SK-N-SH (cell line): ENCODE measurements around the gene PARD3. TPM values are rescaled to one million over a fixed set of nuclear protein-coding genes. Genes with fewer than 3 reads are reported as not detected.
"Not testable (repeated sequence)": the region's sequence is repeated elsewhere in the genome, so short reads cannot be mapped to it uniquely, and the experiment has no call there.

Source experiments
- CTCF ChIA-PET: fragments of 300-600, 350-600 bp; formaldehyde crosslinking; extraction: SDS; loops from one replicate; lab custom pipeline; 2021; lab: Yijun Ruan, JAX
- POLR2A ChIA-PET: fragments of 350-600 bp; sonication (Branson Sonifier 250); formaldehyde crosslinking; extraction: SDS; loops from one replicate; lab custom pipeline; 2020; ENCODE audit warnings: antibody characterized with exemption, inconsistent platforms; lab: Yijun Ruan, JAX
- DNase-seq: peaks from one replicate; pipeline ENCODE4 v3.0.0; 2012
- H2AFZ ChIP-seq: fragments of 200-600 bp; sonication (generic); 2 replicates; pipeline ENCODE4 v1.8.1; 2016; ENCODE audit warnings: antibody characterized with exemption, mild to moderate bottlenecking, low read depth
- H3F3A ChIP-seq: fragments of 200-600 bp; sonication (generic); replicated peaks from 2 replicates; pipeline ENCODE3; 2016; ENCODE audit warnings: antibody characterized with exemption, mild to moderate bottlenecking; ENCODE audit not compliant: insufficient read depth
- H3K27ac ChIP-seq, 2 experiments: fragments of 200-500 bp in 1 of 2; fragments of 200-600 bp in 1 of 2; sonication (Bioruptor generic) in 1 of 2; sonication (generic), shearing (Covaris generic) in 1 of 2; 2 replicates each; pipeline versions ENCODE4 v1.5.1 to v1.6.1; 2014 to 2016; ENCODE audit warnings: low read depth in 2 of 2, inconsistent platforms in 1 of 2, low read length in 1 of 2, mild to moderate bottlenecking in 1 of 2, mixed read lengths in 1 of 2
- H3K27me3 ChIP-seq: fragments of 200-600 bp; sonication (generic), shearing (Covaris generic); 2 replicates; pipeline ENCODE4 v1.6.1; 2016; ENCODE audit warnings: mixed run types; ENCODE audit not compliant: insufficient read depth
- H3K36me3 ChIP-seq, 2 experiments: fragments of 200-500 bp in 1 of 2; fragments of 200-600 bp in 1 of 2; sonication (Bioruptor generic) in 1 of 2; sonication (generic) in 1 of 2; replicated peaks in 1 of 2; 2 replicates each; pipeline versions ENCODE3 to v1.5.1; 2014 to 2016; ENCODE audit warnings: low read length in 1 of 2, mild to moderate bottlenecking in 1 of 2; ENCODE audit not compliant: insufficient read depth in 2 of 2, control insufficient read depth in 1 of 2
- H3K4me1 ChIP-seq, 2 experiments: fragments of 200-500 bp in 1 of 2; fragments of 200-600 bp in 1 of 2; sonication (Bioruptor generic) in 1 of 2; sonication (generic), shearing (Covaris generic) in 1 of 2; 2 replicates each; pipeline versions ENCODE4 v1.5.1 to v1.6.1; 2014 to 2016; ENCODE audit warnings: low read depth in 1 of 2, low read length in 1 of 2, mixed run types in 1 of 2; ENCODE audit not compliant: insufficient read depth in 2 of 2, control insufficient read depth in 1 of 2
- H3K4me2 ChIP-seq: fragments of 200-600 bp; sonication (generic), shearing (Covaris generic); 2 replicates; pipeline ENCODE4 v1.6.1; 2017; ENCODE audit warnings: mixed run types
- H3K4me3 ChIP-seq, 2 experiments: fragments of 200-500 bp in 1 of 2; fragments of 200-600 bp in 1 of 2; sonication (Bioruptor generic) in 1 of 2; sonication (generic), shearing (Covaris generic) in 1 of 2; 2 replicates each; pipeline versions ENCODE4 v1.5.1 to v1.8.1; 2014 to 2016; ENCODE audit warnings: low read depth in 2 of 2, inconsistent platforms in 1 of 2, low read length in 1 of 2, mild to moderate bottlenecking in 1 of 2, mixed read lengths in 1 of 2, moderate library complexity in 1 of 2
- H3K79me2 ChIP-seq: fragments of 200-600 bp; sonication (generic); 2 replicates; pipeline ENCODE4 v1.8.1; 2017; ENCODE audit warnings: mild to moderate bottlenecking; ENCODE audit not compliant: insufficient read depth
- H3K9ac ChIP-seq: fragments of 200-600 bp; sonication (generic); 2 replicates; pipeline ENCODE4 v1.6.1; 2017; ENCODE audit warnings: mixed run types
- H3K9me2 ChIP-seq: fragments of 200-600 bp; sonication (generic); 2 replicates; pipeline ENCODE4 v1.6.1; 2017; ENCODE audit warnings: mixed run types
- H3K9me3 ChIP-seq: fragments of 200-600 bp; sonication (generic); 2 replicates; pipeline ENCODE4 v1.6.1; 2017; ENCODE audit warnings: mixed run types, mild to moderate bottlenecking, moderate library complexity
- H4K20me1 ChIP-seq: fragments of 200-600 bp; sonication (generic); 2 replicates; pipeline ENCODE4 v1.6.1; 2017; ENCODE audit warnings: mild to moderate bottlenecking, mixed run types; ENCODE audit not compliant: insufficient read depth
- CHD2 ChIP-seq: fragments of 150-350 bp; IDR thresholded peaks from 2 replicates; pipeline ENCODE4 v1.6.1; 2018; ENCODE audit warnings: low read length; ENCODE audit not compliant: partially characterized antibody
- FOXJ3 ChIP-seq: sonication (generic); formaldehyde crosslinking; IDR thresholded peaks from 2 replicates; pipeline ENCODE4 v1.5.1; 2020; ENCODE audit warnings: mild to moderate bottlenecking, missing genetic modification reagents
- GATA2 ChIP-seq: sonication (generic); formaldehyde crosslinking; IDR thresholded peaks from 2 replicates; pipeline ENCODE4 v1.5.0; 2020; ENCODE audit warnings: mild to moderate bottlenecking, missing genetic modification reagents
- IRF3 ChIP-seq: fragments of 150-350 bp; IDR thresholded peaks from 2 replicates; pipeline ENCODE4 v1.6.1; 2016; ENCODE audit warnings: mild to moderate bottlenecking, low read depth, low read length
- MEF2A ChIP-seq: IDR thresholded peaks from 2 replicates; pipeline ENCODE4 v1.4.0; 2012; ENCODE audit warnings: low read depth, borderline replicate concordance
- MXI1 ChIP-seq: IDR thresholded peaks from 2 replicates; pipeline ENCODE4 v1.6.1; 2012; ENCODE audit warnings: mild to moderate bottlenecking, low read depth, low read length, improper control_type of control experiment
- NFIC ChIP-seq: IDR thresholded peaks from 2 replicates; pipeline ENCODE4 v1.4.0; 2012; ENCODE audit warnings: borderline replicate concordance
- PBX3 ChIP-seq: IDR thresholded peaks from 2 replicates; pipeline ENCODE4; 2012
- POLR2AphosphoS5 ChIP-seq: IDR thresholded peaks from 2 replicates; pipeline ENCODE4 v1.6.1; 2012; ENCODE audit warnings: low read depth, low read length
- RFX5 ChIP-seq: IDR thresholded peaks from 2 replicates; pipeline ENCODE4 v1.6.1; 2012; ENCODE audit warnings: mild to moderate bottlenecking, improper control_type of control experiment, low read length
- RXRA ChIP-seq: IDR thresholded peaks from 2 replicates; pipeline ENCODE4 v1.4.0; 2012; ENCODE audit warnings: low read depth, mild to moderate bottlenecking, borderline replicate concordance
- SIN3A ChIP-seq: IDR thresholded peaks from 2 replicates; pipeline ENCODE4 v1.6.1; 2012; ENCODE audit warnings: low read depth, mild to moderate bottlenecking, low read length, moderate library complexity, borderline replicate concordance
- TEAD4 ChIP-seq: IDR thresholded peaks from 2 replicates; pipeline ENCODE4 v1.4.0; 2012; ENCODE audit warnings: mild to moderate bottlenecking, borderline replicate concordance; ENCODE audit not compliant: insufficient read depth
- USF1 ChIP-seq: IDR thresholded peaks from 2 replicates; pipeline ENCODE4 v1.4.0; 2012; ENCODE audit warnings: low read depth, borderline replicate concordance
- USF2 ChIP-seq: fragments of 150-350 bp; IDR thresholded peaks from 2 replicates; pipeline ENCODE4 v1.6.1; 2017; ENCODE audit warnings: antibody characterized with exemption, low read length, low read depth, borderline replicate concordance
- WGBS: methylation state at CpG from one replicate; pipeline ENCODE4 v1.1.6; 2017; ENCODE audit warnings: low lambda C conversion rate; 5-methylcytosine and 5-hydroxymethylcytosine counted together
- polyA plus RNA-seq, 3 experiments: library from polyadenylated mRNA; depleted of rRNA; stranded (reverse); fragments of >200 nt; gene quantifications; 2 replicates each; pipeline ENCODE4 v1.2.3, GENCODE V29; 2012

PARD3 gene
- polyA plus RNA-seq, 1 of the 3 experiments (the other 2 are of a cell fraction) = 29.4 TPM

GRCh38 chr10:34742456-34742855, 72.6 kb downstream of the PARD3 start:
- no peak for TF ChIP-seq NFIC
- no peak for TF ChIP-seq RFX5
- no peak for TF ChIP-seq TEAD4
- TF ChIP-seq MEF2A = no peak
- TF ChIP-seq FOXJ3 (CRISPR knock-in tag) = no peak
- no peak for TF ChIP-seq GATA2 (CRISPR knock-in tag)
- TF ChIP-seq USF1 = no peak
- no peak for TF ChIP-seq MXI1
- no peak for TF ChIP-seq RXRA
- no peak for TF ChIP-seq PBX3
- no peak for TF ChIP-seq USF2
- no peak for TF ChIP-seq IRF3
- no peak for TF ChIP-seq POLR2AphosphoS5
- TF ChIP-seq SIN3A = no peak
- TF ChIP-seq CHD2 = no peak
- H3K27me3 ChIP-seq = no peaks in the 10 kb centered on the region
- H3K9ac ChIP-seq = no peak overlapping the region
- H3K9me2 ChIP-seq = no peaks in the 10 kb centered on the region
- ChIA-PET POLR2A (no interaction called here), CTCF (no interaction called here)
- WGBS = 66% methylated on average over 6 of the region's 6 CpGs
- no peak overlapping the region for H2AFZ ChIP-seq
- peaks cover 5% of the 10 kb centered on the region for H3F3A ChIP-seq
- H3K4me2 ChIP-seq = 0 out of 2 replicates have a peak overlapping the region, but pooled peaks have one; percentile 2
- no peak for DNase-seq
- H3K4me1 ChIP-seq = peaks cover 10 to 41% of the 10 kb centered on the region in 2 experiments; a peak in 2 of 4 replicates
- H3K9me3 ChIP-seq = no peaks in the 10 kb centered on the region
- H4K20me1 ChIP-seq = peaks cover 21% of the 10 kb centered on the region; the same call in 1 of the 2 replicates
- peak overlapping the region in 1 of 2 experiments; percentile 1; a peak in 2 of 4 replicates for H3K27ac ChIP-seq
- no peak overlapping the region for H3K4me3 ChIP-seq
- peaks cover 89% of the 10 kb centered on the region for H3K79me2 ChIP-seq
- H3K36me3 ChIP-seq = no peaks in the 10 kb centered on the region

GRCh38 chr10:34741087-34741486, 74.0 kb downstream of the PARD3 start:
- not testable (repeated sequence) for DNase-seq

More at GRCh38 chr10:34741087-34741486, 74.0 kb downstream of the PARD3 start:
- H3K27ac ChIP-seq, H3F3A ChIP-seq, H3K9me2 ChIP-seq, H2AFZ ChIP-seq, H3K4me2 ChIP-seq, H3K36me3 ChIP-seq, H3K4me3 ChIP-seq, H3K9me3 ChIP-seq, H3K9ac ChIP-seq, H3K27me3 ChIP-seq: not testable (repeated sequence)
- peaks cover 10 to 39% of the 10 kb centered on the region in 2 experiments; a peak in 2 of 4 replicates for H3K4me1 ChIP-seq
- H3K79me2 ChIP-seq = peaks cover 95% of the 10 kb centered on the region
- ChIA-PET CTCF (interaction anchor here (1.3 kb wide), 1 partner anchor 17 kb away, joined by 8 read pairs; no protein-coding TSS in a partner anchor), POLR2A (interaction anchor here (0.6 kb wide), 1 partner anchor 79 kb away, joined by 4 read pairs; no protein-coding TSS in a partner anchor)
- peaks cover 21% of the 10 kb centered on the region; the same call in 1 of the 2 replicates for H4K20me1 ChIP-seq
- WGBS = 100% methylated on average over 4 of the region's 4 CpGs
